Caco-2 (cell line): Measurements from ENCODE around the gene DDX50. TPM values are rescaled to one million over a fixed set of nuclear protein-coding genes. Genes with fewer than 3 reads are reported as not detected.

ENCODE experiments used
- BruUV-seq: library from RNA; stranded (reverse); fragments of 400-500 nt; replicated peaks from 2 replicates; lab custom pipeline; 2021; lab: Mats Ljungman, UMichigan
- CTCF ChIA-PET: fragments of 300-600 bp; sonication (Branson Sonifier 250); formaldehyde crosslinking; loops from one replicate; lab custom pipeline; 2022; ENCODE audit warnings: antibody characterized with exemption; lab: Charles Lee
- POLR2A ChIA-PET: fragments of 300-600 bp; sonication (Branson Sonifier 250); formaldehyde crosslinking; loops from one replicate; lab custom pipeline; 2022; ENCODE audit warnings: antibody characterized with exemption; lab: Charles Lee
- DNase-seq, 2 experiments: peaks; one replicate each; pipeline versions ENCODE4 v3.0.0 to v3.0.0-alpha.2; 2020 to 2022
- H3K27me3 ChIP-seq: replicated peaks from 2 replicates; pipeline ENCODE4 v1.6.0; 2011; ENCODE audit warnings: low read length; ENCODE audit not compliant: control insufficient read depth, insufficient read depth
- H3K36me3 ChIP-seq: 2 replicates; pipeline ENCODE4 v1.5.1; 2011; ENCODE audit warnings: low read length; ENCODE audit not compliant: control insufficient read depth, insufficient read depth
- H3K4me1 ChIP-seq: fragments of 250-450 bp; sonication (Bioruptor Pico); 2 replicates; pipeline ENCODE4 v1.5.1; 2020; ENCODE audit warnings: mild to moderate bottlenecking
- H3K4me3 ChIP-seq: 2 replicates; pipeline ENCODE4 v1.5.1; 2011; ENCODE audit warnings: low read depth, mild to moderate bottlenecking, control low read depth, low read length
- H3K9me3 ChIP-seq: fragments of 250-450 bp; sonication (Bioruptor Pico); 2 replicates; pipeline ENCODE4 v1.5.1; 2020; ENCODE audit warnings: mild to moderate bottlenecking, moderate library complexity
- H3K27ac Mint-ChIP-seq: one replicate; pipeline ENCODE4 v1.8.0; 2022; ENCODE audit warnings: mixed read lengths; ENCODE audit not compliant: unreplicated experiment
- H3K27me3 Mint-ChIP-seq: one replicate; pipeline ENCODE4 v1.8.0; 2022; ENCODE audit warnings: mixed read lengths; ENCODE audit not compliant: insufficient read depth, unreplicated experiment
- H3K36me3 Mint-ChIP-seq: one replicate; pipeline ENCODE4 v1.8.0; 2022; ENCODE audit warnings: mild to moderate bottlenecking, mixed read lengths; ENCODE audit not compliant: insufficient read depth, unreplicated experiment
- H3K4me1 Mint-ChIP-seq: one replicate; pipeline ENCODE4 v1.8.0; 2022; ENCODE audit warnings: low read depth, mixed read lengths; ENCODE audit not compliant: unreplicated experiment
- H3K4me3 Mint-ChIP-seq: one replicate; pipeline ENCODE4 v1.8.0; 2022; ENCODE audit warnings: mild to moderate bottlenecking, moderate library complexity, mixed read lengths; ENCODE audit not compliant: unreplicated experiment
- H3K9me3 Mint-ChIP-seq: one replicate; pipeline ENCODE4 v1.8.0; 2022; ENCODE audit warnings: mixed read lengths; ENCODE audit not compliant: unreplicated experiment
- intact Hi-C: fragments of 100-400 bp; cut with micrococcal nuclease; formaldehyde crosslinking; loops from one replicate; pipeline ENCODE4 v1.10.0; 2022; ENCODE audit not compliant: unreplicated experiment
- total RNA-seq: library from RNA; stranded (reverse); gene quantifications from 2 replicates; pipeline ENCODE4 v1.2.3, GENCODE V29; 2022
- TF ChIP-seq, protein P1 (sequence below), 2 experiments: fragments of 200-600 bp in 1 of 2; IDR thresholded peaks; 1 replicate in 1 of 2; 2 replicates in 1 of 2; pipeline versions ENCODE4 v1.5.1 to v1.8.0; 2011 to 2022; ENCODE audit warnings: antibody characterized with exemption in 1 of 2, control low read depth in 1 of 2, inconsistent platforms in 1 of 2, low read depth in 1 of 2, low read length in 1 of 2, mild to moderate bottlenecking in 1 of 2, moderate library complexity in 1 of 2; ENCODE audit not compliant: insufficient read depth in 1 of 2, severe bottlenecking in 1 of 2, unreplicated experiment in 1 of 2

The DDX50 gene
- total RNA-seq, 1 experiment from 2014 or later: 76.7 TPM

DNA sequence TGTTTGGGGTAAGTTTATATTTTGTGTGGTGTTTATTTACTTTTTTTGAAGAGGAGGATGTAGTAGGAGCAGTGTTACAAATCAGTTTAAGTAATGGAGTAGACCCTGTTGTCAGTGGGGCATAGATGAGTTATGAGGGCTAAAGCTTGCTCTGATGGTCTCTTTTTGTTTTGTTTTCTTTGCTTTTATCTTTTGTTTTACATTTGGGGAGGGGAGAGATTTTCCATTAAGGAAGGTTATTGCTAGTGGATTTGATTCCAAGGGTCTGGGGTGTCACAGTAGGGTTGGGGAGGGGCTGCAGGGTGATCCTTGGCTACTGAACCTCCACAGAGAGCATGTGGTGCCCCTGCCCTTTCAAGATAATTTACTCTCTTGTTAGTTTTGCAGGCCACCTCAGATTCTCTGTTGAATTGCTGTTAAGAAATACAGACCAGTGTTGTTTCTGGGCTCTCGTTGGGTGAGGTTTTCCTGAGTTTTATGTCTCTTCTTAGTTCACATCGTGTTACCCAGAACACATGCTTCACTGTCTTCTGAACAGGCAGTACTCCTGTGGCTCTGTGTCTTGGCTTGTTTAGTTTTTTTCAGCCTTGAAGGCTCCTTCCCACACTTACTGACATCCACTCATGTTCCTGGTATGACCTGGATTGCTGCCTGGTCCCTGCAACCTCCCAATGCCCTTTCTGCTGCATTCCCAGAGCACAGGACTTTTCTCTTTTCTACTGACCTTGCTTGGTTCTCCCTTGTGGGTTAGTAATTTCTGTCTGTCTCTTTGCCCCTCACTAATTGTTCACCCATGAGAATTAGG lies 91.7 kb downstream of the DDX50 start:
- DNase-seq: no peak
- no peaks in the 10 kb centered on the region for H3K4me1 ChIP-seq
- TF ChIP-seq, protein P1, sequence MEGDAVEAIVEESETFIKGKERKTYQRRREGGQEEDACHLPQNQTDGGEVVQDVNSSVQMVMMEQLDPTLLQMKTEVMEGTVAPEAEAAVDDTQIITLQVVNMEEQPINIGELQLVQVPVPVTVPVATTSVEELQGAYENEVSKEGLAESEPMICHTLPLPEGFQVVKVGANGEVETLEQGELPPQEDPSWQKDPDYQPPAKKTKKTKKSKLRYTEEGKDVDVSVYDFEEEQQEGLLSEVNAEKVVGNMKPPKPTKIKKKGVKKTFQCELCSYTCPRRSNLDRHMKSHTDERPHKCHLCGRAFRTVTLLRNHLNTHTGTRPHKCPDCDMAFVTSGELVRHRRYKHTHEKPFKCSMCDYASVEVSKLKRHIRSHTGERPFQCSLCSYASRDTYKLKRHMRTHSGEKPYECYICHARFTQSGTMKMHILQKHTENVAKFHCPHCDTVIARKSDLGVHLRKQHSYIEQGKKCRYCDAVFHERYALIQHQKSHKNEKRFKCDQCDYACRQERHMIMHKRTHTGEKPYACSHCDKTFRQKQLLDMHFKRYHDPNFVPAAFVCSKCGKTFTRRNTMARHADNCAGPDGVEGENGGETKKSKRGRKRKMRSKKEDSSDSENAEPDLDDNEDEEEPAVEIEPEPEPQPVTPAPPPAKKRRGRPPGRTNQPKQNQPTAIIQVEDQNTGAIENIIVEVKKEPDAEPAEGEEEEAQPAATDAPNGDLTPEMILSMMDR (IDR thresholded peaks at IDR 0.05; ENCODE audit: insufficient read depth in 1 of 2, low read depth in 1 of 2, low read length in 1 of 2, severe bottlenecking in 1 of 2, unreplicated experiment in 1 of 2): no peak
- H3K27ac Mint-ChIP-seq: no peak overlapping the region
- peaks cover 35% of the 10 kb centered on the region for H3K36me3 Mint-ChIP-seq
- POLR2A ChIA-PET: no interaction called here
- no peaks in the 10 kb centered on the region for H3K9me3 ChIP-seq
- no peaks in the 10 kb centered on the region for H3K9me3 Mint-ChIP-seq
- H3K27me3 Mint-ChIP-seq: no peaks in the 10 kb centered on the region
- H3K4me3 ChIP-seq: no peak overlapping the region
- H3K36me3 ChIP-seq: no peaks in the 10 kb centered on the region
- no TSS peak for BruUV-seq
- no peak overlapping the region for H3K4me3 Mint-ChIP-seq
- no peaks in the 10 kb centered on the region for H3K27me3 ChIP-seq
- CTCF ChIA-PET: no interaction called here
- peaks cover 26% of the 10 kb centered on the region for H3K4me1 Mint-ChIP-seq
- intact Hi-C loops: no loop called here

Other genes with a start within 250 kb of the DDX50 start
- 180 and 189 TPM in 2 replicates for gene CCAR1, start 180.1 kb upstream of the DDX50 start, total RNA-seq
- gene STOX1, start 73.8 kb upstream of the DDX50 start, total RNA-seq: 8.5 and 9.0 TPM in 2 replicates
- 239 and 243 TPM in 2 replicates for gene DDX21, start 54.9 kb downstream of the DDX50 start, total RNA-seq
- 57.6 and 58.9 TPM in 2 replicates for gene KIFBP, start 87.5 kb downstream of the DDX50 start, total RNA-seq
- not detected in 2 replicates for gene SRGN, start 186.8 kb downstream of the DDX50 start, total RNA-seq
- gene VPS26A, start 222.9 kb downstream of the DDX50 start, total RNA-seq: 133 and 143 TPM in 2 replicates